HL-60 (cell line): ENCODE data around the gene ATXN7L1.

Experiments
- DNase-seq, 2 experiments: peaks; one replicate each; pipeline ENCODE4 v3.0.0-alpha.2; 2010 to 2020; ENCODE audit warnings: low read depth in 1 of 2, low spot score in 1 of 2
- H3K27ac ChIP-seq: fragments of 250-450 bp; sonication (Bioruptor Pico); replicated peaks from 2 replicates; pipeline ENCODE4 v1.5.1; 2020; ENCODE audit warnings: mild to moderate bottlenecking, moderate library complexity
- H3K27me3 ChIP-seq: fragments of 250-450 bp; sonication (Bioruptor Pico); 2 replicates; pipeline ENCODE4 v1.5.1; 2021; ENCODE audit warnings: mild to moderate bottlenecking, moderate library complexity; ENCODE audit not compliant: insufficient read depth, poor library complexity, severe bottlenecking
- H3K4me3 ChIP-seq: replicated peaks from 2 replicates; pipeline ENCODE4 v1.5.1; 2011; ENCODE audit warnings: mild to moderate bottlenecking, control low read depth, low read length; ENCODE audit not compliant: insufficient read depth
- GABPA ChIP-seq: IDR thresholded peaks from 2 replicates; pipeline ENCODE4 v1.6.1; 2012; ENCODE audit warnings: low read depth
- POLR2AphosphoS5 ChIP-seq: IDR thresholded peaks from 2 replicates; pipeline ENCODE4 v1.6.1; 2012; ENCODE audit warnings: low read depth
- SPI1 ChIP-seq: IDR thresholded peaks from 2 replicates; pipeline ENCODE4 v1.6.1; 2012; ENCODE audit warnings: low read depth, mild to moderate bottlenecking, borderline replicate concordance
- TF ChIP-seq, protein P1 (sequence below): IDR thresholded peaks from one replicate; pipeline ENCODE4 v1.5.1; 2011; ENCODE audit warnings: low read length, control low read depth, inconsistent platforms; ENCODE audit not compliant: insufficient read depth
- TF ChIP-seq, protein P2 (sequence below): IDR thresholded peaks from 2 replicates; pipeline ENCODE4 v1.6.1; 2012; ENCODE audit warnings: low read depth; ENCODE audit not compliant: insufficient replicate concordance

The ATXN7L1 gene

GRCh38 chr7:105913947-105914346 is 37.5 kb upstream of the ATXN7L1 start:
- Histone ChIP-seq H3K27me3 (no peaks in the 10 kb centered on the region), H3K4me3 (no peak overlapping the region), H3K27ac (no peak overlapping the region)
- DNase-seq, result no peak
- TF ChIP-seq SPI1 (no peak), GABPA (no peak), POLR2AphosphoS5 (no peak)
- TF ChIP-seq, protein P1, sequence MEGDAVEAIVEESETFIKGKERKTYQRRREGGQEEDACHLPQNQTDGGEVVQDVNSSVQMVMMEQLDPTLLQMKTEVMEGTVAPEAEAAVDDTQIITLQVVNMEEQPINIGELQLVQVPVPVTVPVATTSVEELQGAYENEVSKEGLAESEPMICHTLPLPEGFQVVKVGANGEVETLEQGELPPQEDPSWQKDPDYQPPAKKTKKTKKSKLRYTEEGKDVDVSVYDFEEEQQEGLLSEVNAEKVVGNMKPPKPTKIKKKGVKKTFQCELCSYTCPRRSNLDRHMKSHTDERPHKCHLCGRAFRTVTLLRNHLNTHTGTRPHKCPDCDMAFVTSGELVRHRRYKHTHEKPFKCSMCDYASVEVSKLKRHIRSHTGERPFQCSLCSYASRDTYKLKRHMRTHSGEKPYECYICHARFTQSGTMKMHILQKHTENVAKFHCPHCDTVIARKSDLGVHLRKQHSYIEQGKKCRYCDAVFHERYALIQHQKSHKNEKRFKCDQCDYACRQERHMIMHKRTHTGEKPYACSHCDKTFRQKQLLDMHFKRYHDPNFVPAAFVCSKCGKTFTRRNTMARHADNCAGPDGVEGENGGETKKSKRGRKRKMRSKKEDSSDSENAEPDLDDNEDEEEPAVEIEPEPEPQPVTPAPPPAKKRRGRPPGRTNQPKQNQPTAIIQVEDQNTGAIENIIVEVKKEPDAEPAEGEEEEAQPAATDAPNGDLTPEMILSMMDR, result no peak
- TF ChIP-seq, protein P2, sequence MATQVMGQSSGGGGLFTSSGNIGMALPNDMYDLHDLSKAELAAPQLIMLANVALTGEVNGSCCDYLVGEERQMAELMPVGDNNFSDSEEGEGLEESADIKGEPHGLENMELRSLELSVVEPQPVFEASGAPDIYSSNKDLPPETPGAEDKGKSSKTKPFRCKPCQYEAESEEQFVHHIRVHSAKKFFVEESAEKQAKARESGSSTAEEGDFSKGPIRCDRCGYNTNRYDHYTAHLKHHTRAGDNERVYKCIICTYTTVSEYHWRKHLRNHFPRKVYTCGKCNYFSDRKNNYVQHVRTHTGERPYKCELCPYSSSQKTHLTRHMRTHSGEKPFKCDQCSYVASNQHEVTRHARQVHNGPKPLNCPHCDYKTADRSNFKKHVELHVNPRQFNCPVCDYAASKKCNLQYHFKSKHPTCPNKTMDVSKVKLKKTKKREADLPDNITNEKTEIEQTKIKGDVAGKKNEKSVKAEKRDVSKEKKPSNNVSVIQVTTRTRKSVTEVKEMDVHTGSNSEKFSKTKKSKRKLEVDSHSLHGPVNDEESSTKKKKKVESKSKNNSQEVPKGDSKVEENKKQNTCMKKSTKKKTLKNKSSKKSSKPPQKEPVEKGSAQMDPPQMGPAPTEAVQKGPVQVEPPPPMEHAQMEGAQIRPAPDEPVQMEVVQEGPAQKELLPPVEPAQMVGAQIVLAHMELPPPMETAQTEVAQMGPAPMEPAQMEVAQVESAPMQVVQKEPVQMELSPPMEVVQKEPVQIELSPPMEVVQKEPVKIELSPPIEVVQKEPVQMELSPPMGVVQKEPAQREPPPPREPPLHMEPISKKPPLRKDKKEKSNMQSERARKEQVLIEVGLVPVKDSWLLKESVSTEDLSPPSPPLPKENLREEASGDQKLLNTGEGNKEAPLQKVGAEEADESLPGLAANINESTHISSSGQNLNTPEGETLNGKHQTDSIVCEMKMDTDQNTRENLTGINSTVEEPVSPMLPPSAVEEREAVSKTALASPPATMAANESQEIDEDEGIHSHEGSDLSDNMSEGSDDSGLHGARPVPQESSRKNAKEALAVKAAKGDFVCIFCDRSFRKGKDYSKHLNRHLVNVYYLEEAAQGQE, result no peak

- no peaks in the 10 kb centered on the region for H3K27me3 ChIP-seq
- TF ChIP-seq, protein P1, result no peak
- TF ChIP-seq GABPA (no peak), SPI1 (no peak), POLR2AphosphoS5 (no peak)
- TF ChIP-seq, protein P2, result no peak
- DNase-seq, result no peak
- H3K4me3 ChIP-seq, result no peak overlapping the region
- no peak overlapping the region for H3K27ac ChIP-seq
These were observed 35.7 kb upstream of the ATXN7L1 start for GRCh38 chr7:105911961-105912575.

DNA sequence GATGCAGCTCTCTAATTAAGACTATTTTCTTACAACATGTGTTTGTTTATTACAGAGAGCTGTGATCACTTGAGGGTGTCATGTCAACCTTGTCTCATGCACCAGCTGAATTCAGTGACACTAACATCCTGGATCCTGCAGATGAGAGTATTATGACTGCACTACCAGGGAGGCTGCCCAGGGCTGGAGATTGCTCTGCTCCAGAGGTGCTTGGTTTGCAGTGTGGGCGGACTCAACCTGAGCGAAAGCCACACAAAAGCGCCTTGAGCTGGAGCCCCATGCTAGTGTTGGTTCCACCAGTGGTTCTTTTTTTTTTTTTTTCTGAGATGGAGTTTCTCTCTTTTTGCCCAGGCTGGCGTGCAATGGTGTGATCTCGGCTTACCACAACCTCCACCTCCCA is 33.8 kb upstream of the ATXN7L1 start:
- no peak for DNase-seq
- TF ChIP-seq, protein P2, result no peak
- TF ChIP-seq SPI1 (no peak), GABPA (no peak), POLR2AphosphoS5 (no peak)
- TF ChIP-seq, protein P1, result no peak

More for the DNA sequence above, 33.8 kb upstream of the ATXN7L1 start:
- H3K27me3 ChIP-seq, result no peaks in the 10 kb centered on the region
- no peak overlapping the region for H3K27ac ChIP-seq
- H3K4me3 ChIP-seq, result no peak overlapping the region
